KG1 (cell line): ENCODE measurements around the gene AADACL4.

ENCODE experiments used
- DNase-seq: peaks from one replicate; lab custom pipeline; 2025; lab: John Stamatoyannopoulos, UW

The AADACL4 gene

GRCh38 chr1:12643785-12644184, at the start of gene AADACL4:
Gene AADACL4, plus strand, starts transcription at chr1:12644085. Its CDS starts 462 bp downstream, at chr1:12644547.
- no peak for DNase-seq

DNA sequence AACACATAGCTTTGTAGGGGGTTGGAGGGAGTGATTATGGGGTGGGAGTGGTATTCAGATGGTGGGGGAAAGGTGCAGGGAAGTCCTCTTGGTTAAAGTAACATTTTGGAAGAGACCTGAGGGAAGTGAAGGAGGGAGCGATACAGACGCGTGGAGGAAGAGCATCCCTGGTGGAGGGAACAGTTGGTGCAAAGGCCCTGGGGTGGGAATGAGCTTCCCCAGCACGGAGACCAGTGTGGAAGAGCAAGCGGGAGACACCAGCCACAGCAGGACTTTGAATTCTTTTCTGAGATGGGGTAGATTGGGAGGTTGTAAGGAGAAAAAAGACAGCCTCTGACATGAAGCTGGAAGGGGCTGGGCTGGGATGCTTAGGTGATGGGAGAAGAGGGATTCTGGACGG, 49.4 kb upstream of the AADACL4 start:
- DNase-seq = no peak

- no peak for DNase-seq
These were observed 48.7 kb upstream of the AADACL4 start for GRCh38 chr1:12594966-12595756.

GRCh38 chr1:12595757-12596006, 48.2 kb upstream of the AADACL4 start:
- no peak for DNase-seq

DNA sequence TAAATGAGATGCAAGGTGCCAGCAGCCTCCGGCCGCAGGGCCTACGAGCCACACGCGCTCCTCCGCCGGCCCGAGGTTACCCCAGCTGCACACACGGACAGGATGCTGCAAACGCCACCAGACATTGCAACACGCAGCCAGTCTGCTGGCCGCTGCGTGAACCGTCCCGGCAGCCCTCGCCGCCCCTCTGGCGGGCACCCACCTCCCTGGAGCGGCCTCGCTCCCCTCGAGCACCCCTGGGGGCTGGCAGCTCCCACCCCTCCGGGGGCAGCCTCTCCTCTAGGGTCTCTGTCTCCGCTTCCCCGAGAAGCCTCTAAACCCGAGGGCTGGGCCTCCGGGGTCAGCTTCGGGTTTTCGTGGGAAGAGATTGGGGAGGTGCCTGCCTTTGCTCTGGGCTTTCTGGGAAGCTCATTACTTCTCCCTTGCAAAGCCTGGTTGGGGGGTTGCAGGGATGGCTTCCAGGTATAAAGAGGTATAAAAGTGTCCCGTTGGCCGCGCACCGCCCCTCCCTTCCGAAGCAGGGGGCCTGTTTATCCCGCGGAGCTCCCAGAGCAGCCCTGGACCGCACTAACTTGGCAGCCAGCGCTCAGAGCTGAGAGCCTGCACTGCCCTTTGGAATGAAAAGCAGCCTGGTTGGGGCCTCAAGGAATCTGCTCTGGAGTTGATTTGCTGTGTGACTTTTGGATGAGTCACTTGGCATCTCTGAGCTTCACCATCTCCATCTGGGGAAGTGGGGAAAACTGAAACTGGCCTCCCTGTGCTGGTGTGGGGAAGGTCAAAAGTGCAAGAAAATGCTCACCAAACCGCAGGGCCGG, 47.7 kb upstream of the AADACL4 start:
- DNase-seq = no peak

- no peak for DNase-seq
These were observed 46.1 kb upstream of the AADACL4 start for GRCh38 chr1:12597792-12598191.

- no peak for DNase-seq
These were observed 44.9 kb upstream of the AADACL4 start for GRCh38 chr1:12598974-12599373.

GRCh38 chr1:12599657-12600056, 44.2 kb upstream of the AADACL4 start:
- no peak for DNase-seq

GRCh38 chr1:12600335-12600734, 43.5 kb upstream of the AADACL4 start:
- no peak for DNase-seq

DNA sequence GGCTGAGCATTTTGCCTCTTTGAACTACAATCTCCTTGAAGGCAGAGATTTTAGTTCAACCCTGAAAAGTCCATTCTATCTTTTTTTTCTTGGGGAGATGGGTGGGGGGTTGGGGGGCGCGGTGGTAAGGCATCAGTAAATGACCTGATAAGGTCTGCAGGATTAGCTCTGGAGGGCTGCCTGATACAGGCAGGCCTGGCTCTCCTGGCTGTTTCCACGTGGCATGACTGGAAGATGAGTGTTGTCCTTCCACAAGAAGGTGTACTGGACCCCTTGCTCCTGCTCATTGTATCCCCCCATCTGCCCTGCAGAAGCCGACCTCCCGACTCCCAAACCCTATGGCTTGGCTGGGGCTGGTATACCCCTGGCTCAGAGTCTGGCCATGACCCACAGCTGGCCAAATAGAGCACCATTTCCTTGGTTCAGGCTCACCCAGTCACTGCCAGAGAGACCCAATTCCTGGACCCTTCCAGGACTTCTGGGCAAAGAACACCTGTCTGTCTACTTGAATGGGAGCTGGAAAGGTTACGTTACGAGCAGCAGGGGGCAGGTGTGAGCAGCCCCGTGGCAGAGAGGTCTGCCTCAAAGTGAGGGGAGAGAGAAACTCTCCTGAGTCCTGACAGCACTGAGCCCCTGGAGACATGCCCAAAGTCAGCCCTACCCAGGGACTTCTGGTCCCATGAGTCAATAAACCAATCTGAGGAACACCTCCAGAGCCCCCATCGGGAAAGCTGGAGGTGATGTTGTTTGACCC, 42.8 kb upstream of the AADACL4 start:
- no peak for DNase-seq

GRCh38 chr1:12601700-12602658, 41.9 kb upstream of the AADACL4 start:
- DNase-seq = peak; percentile 6

DNA sequence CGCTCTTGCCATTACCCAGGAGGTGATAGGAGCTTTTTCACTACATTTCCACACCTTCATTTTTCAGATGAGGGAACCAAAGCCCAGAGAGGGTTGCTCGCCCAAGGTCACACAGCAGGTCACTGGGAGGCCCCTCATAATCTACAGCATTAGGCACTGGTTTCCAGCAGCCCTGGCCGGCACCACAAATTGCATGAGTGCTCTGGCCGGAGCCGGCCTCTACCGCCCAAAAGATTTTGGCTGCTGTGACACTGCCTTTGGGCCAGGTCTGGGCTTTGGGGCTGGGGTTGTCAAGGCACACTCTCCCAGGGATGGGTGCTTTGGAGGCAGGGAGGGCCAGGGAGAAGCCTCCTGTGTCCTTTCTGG, 41.2 kb upstream of the AADACL4 start:
- no peak for DNase-seq

GRCh38 chr1:12603224-12603623, 40.7 kb upstream of the AADACL4 start:
- DNase-seq = no peak

- DNase-seq = no peak
These were observed 39.6 kb upstream of the AADACL4 start for GRCh38 chr1:12604114-12604874.

GRCh38 chr1:12604986-12605385, 38.9 kb upstream of the AADACL4 start:
- no peak for DNase-seq

GRCh38 chr1:12607263-12607662, 36.6 kb upstream of the AADACL4 start:
- no peak for DNase-seq

- DNase-seq = no peak
These were observed 35.5 kb upstream of the AADACL4 start for GRCh38 chr1:12608311-12608957.

DNA sequence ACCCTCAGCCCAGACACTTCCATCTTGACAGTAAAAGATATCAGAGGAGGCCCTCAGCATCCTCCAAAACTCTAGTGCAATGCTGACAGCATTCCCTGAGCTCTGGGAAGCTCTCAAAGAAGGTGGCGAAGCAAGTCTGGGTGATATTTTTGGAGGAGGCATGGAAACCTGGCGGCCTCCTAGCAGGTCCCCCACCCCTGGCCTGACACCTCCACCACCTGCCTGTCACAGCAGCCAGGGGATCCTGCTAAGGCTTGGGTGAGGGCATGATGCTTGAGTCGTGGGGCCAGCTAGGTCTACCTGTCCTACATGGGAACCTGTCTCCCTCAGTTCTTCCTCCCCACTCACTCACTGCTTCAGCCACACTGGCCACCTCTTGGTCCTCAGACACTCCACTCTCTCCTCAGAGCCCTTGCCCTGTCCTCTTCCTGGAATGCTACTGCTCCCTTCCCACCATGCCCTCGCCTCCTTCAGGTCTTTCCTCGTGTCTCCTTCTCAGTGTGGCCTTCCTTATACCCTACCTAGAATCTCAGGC, 34.3 kb upstream of the AADACL4 start:
- no peak for DNase-seq

GRCh38 chr1:12610305-12610935, 33.5 kb upstream of the AADACL4 start:
- DNase-seq = no peak

DNA sequence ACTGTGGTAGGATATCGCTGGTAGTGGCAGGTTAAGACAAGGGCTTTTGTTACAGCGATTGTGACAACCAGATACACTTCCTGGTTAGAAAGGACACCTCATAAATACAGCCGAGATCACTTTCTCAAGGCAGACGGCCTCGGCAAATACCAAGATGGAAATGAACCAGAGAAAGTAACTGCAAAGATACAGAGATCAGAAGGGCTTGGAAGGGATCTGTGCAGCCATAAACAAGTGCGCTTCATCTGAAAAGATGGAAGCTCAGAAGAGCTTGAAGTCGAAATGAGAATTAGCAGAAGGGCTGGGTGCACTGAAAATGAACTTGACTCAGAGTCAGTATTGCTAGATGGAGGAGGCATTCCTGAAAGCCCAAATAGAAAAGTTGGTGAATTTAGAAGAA, 32.9 kb upstream of the AADACL4 start:
- DNase-seq = no peak
